Stomach (tissue), 4 donors: ENCODE data around the gene ZFR2.

Experiments used
- EP300 ChIP-seq: sonication (generic); formaldehyde crosslinking; IDR thresholded peaks from one replicate; pipeline ENCODE4 v1.6.1; 2017; ENCODE audit warnings: antibody characterized with exemption
- POLR2A ChIP-seq, 4 donors: fragments of 450-650 bp; IDR thresholded peaks; one replicate each; pipeline ENCODE4 v1.6.1; 2016; ENCODE audit warnings: antibody characterized with exemption in 4 of 4, control low read depth in 2 of 4, mild to moderate bottlenecking in 1 of 4, moderate library complexity in 1 of 4
- POLR2AphosphoS5 ChIP-seq, 3 donors: sonication (generic); formaldehyde crosslinking; IDR thresholded peaks; one replicate each; pipeline ENCODE4 v1.6.1; 2016; ENCODE audit warnings: antibody characterized with exemption in 3 of 3
- TF ChIP-seq, protein P1 (sequence below), 7 experiments: fragments of 450-650 bp in 4 of 7; fragments of 200-600 bp in 3 of 7; sonication (generic) in 3 of 7; IDR thresholded peaks; one replicate each; pipeline ENCODE4 v1.5.1; 2016 to 2019; ENCODE audit warnings: antibody characterized with exemption in 7 of 7, control low read depth in 2 of 7, mild to moderate bottlenecking in 1 of 7

DNA sequence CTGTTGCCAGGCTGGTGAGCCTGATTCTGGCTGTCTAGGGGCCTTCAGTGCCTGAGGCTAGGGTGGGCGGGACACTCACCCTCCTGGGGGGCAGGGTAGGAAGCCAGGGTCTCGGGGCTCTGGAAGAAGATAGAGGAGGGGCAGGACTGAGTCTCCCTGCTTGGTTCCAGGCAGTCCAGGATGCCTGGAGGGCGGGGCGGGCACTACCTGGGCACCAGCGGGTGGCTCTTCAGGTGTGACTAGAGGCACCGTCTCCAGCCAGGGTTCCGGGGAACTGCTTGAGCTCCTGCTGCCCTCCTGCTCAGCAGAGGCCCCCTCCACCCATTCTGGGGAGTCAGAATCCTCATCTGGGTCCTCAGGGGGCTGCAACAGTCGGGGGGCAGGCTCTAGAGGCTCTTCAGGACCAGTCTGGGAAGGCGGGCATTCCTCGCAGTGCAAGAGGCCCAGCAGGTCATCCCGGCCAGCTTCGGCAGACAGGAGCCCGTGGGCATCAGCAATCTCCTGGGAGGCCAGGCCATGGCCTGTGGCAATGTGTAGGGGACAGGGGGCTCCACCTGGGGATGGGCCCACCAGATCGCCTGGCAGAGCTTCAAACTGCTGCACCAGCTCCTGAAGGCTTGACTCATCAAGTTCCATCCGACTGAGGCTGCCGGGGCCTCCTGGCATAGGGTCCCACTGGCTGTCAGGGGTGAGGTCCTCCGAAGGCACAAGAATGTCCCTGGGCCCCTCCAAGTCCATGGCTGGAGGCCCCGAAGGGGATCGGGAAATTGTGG is 109.2 kb downstream of the ZFR2 start:
- TF ChIP-seq EP300 (no peak), POLR2A (IDR thresholded peaks at IDR 0.05) (no peak), POLR2AphosphoS5 (IDR thresholded peaks at IDR 0.05) (no peak)
- TF ChIP-seq, protein P1, sequence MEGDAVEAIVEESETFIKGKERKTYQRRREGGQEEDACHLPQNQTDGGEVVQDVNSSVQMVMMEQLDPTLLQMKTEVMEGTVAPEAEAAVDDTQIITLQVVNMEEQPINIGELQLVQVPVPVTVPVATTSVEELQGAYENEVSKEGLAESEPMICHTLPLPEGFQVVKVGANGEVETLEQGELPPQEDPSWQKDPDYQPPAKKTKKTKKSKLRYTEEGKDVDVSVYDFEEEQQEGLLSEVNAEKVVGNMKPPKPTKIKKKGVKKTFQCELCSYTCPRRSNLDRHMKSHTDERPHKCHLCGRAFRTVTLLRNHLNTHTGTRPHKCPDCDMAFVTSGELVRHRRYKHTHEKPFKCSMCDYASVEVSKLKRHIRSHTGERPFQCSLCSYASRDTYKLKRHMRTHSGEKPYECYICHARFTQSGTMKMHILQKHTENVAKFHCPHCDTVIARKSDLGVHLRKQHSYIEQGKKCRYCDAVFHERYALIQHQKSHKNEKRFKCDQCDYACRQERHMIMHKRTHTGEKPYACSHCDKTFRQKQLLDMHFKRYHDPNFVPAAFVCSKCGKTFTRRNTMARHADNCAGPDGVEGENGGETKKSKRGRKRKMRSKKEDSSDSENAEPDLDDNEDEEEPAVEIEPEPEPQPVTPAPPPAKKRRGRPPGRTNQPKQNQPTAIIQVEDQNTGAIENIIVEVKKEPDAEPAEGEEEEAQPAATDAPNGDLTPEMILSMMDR (IDR thresholded peaks at IDR 0.05): no peak
